Measurements from ENCODE around the gene ZC3HAV1. TPM values are rescaled to one million over a fixed set of nuclear protein-coding genes. Genes with fewer than 3 reads are reported as not detected.
"Not testable (repeated sequence)": the region's sequence is repeated elsewhere in the genome, so short reads cannot be mapped to it uniquely, and the experiment has no call there.

Gene ZC3HAV1
- total RNA-seq, 4 donors from 2014 or later: 3.5 to 10.4 (median 4.5) TPM

DNA sequence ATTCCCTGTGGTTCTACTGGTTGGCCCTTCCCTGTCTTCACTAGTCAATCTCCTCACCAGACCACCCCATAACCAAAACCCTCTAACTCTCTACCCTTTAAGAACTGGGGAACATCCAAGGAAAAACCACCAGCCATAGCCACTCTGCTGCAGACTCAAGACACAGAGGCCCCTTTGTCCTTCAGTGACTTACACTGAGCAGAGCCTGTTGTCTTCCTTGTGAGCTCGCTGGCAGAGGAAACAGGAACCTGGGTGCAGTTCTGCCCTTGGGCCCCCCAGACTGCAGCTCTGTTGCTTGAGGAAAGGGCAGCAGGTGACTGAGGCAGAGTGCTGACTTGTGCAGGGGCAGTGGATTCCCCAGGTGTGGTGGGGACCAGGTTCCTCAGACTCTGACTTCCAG is 30.6 kb downstream of the ZC3HAV1 start:
- Histone ChIP-seq H3K27me3 (no peaks in the 10 kb centered on the region), H3K36me3 (peaks cover 0 to 36% of the 10 kb centered on the region in 2 donors), H3K4me3 (no peak overlapping the region), H3K9me3 (no peaks in the 10 kb centered on the region), H3K4me1 (no peaks in the 10 kb centered on the region), H3K27ac (no peak overlapping the region)
- TF ChIP-seq POLR2A (IDR thresholded peaks at IDR 0.05): no peak
- TF ChIP-seq, protein P1, sequence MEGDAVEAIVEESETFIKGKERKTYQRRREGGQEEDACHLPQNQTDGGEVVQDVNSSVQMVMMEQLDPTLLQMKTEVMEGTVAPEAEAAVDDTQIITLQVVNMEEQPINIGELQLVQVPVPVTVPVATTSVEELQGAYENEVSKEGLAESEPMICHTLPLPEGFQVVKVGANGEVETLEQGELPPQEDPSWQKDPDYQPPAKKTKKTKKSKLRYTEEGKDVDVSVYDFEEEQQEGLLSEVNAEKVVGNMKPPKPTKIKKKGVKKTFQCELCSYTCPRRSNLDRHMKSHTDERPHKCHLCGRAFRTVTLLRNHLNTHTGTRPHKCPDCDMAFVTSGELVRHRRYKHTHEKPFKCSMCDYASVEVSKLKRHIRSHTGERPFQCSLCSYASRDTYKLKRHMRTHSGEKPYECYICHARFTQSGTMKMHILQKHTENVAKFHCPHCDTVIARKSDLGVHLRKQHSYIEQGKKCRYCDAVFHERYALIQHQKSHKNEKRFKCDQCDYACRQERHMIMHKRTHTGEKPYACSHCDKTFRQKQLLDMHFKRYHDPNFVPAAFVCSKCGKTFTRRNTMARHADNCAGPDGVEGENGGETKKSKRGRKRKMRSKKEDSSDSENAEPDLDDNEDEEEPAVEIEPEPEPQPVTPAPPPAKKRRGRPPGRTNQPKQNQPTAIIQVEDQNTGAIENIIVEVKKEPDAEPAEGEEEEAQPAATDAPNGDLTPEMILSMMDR (IDR thresholded peaks at IDR 0.05 in 4 of 5, conservative IDR thresholded peaks at IDR 0.05 in 1 of 5): no peak
- no peak for ATAC-seq
- intact Hi-C loops (cut with DNase I; ENCODE audit: low total_unique reads): loop anchor here (10.0 kb wide), 1 partner anchor 194 kb away; no protein-coding TSS in a partner anchor
- no peak for DNase-seq
- in situ Hi-C loops (cut with MboI; ENCODE audit: low sequenced_read_pairs in 4 of 4): loop anchor here in 2 of 4 donors (5.0 to 10.0 kb wide), 2 partner anchors 192 to 194 kb away; no protein-coding TSS in a partner anchor

DNA sequence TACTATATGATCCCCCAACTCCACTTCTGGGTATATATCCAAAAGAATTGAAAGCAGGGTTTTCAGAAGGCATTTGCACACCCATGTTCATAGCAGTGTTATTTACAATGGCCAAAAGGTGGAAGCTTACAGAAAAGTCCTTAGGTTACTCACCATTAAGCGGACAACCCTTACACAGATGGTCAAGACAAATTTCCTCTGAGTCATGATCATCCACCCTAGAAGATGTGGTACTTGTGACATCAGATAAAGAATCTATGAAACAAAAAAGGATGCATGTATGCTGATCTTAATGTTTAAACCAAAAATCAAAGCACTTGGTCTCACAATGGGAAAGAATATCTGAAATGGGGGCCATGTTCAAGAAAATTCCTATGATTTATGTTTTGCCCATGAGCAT is 31.1 kb downstream of the ZC3HAV1 start:
- Histone ChIP-seq H3K27ac (no peak overlapping the region), H3K36me3 (peaks cover 0 to 38% of the 10 kb centered on the region in 2 donors), H3K4me3 (no peak overlapping the region), H3K4me1 (no peaks in the 10 kb centered on the region), H3K27me3 (no peaks in the 10 kb centered on the region), H3K9me3 (no peaks in the 10 kb centered on the region)
- intact Hi-C loops (cut with DNase I; ENCODE audit: low total_unique reads): loop anchor here (10.0 kb wide), 1 partner anchor 194 kb away; no protein-coding TSS in a partner anchor
- in situ Hi-C loops (cut with MboI; ENCODE audit: low sequenced_read_pairs in 4 of 4): loop anchor here in 2 of 4 donors (5.0 to 10.0 kb wide), 2 partner anchors 191 to 194 kb away; no protein-coding TSS in a partner anchor
- ATAC-seq (no peak), DNase-seq (no peak)
- TF ChIP-seq POLR2A (IDR thresholded peaks at IDR 0.05): no peak
- TF ChIP-seq, protein P1 (IDR thresholded peaks at IDR 0.05 in 4 of 5, conservative IDR thresholded peaks at IDR 0.05 in 1 of 5): no peak

DNA sequence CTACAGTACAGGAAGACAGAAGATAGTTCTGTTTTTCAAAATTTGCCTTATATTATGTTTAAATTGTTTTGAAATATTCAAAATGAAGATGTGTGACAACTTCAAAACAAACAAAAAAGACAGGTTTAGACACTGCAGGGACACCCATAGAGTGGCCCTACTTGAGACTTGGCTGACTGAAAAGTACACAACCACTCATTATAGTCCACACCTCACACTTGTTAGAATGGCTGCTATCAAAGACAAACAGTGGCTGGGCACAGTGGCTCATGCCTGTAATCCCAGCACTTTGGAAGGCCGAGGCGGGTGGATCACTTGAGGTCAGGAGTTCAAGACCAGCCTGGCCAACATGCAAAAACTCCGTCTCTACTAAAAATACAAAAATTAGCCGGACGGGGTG is 31.8 kb downstream of the ZC3HAV1 start:
- H3K4me3 ChIP-seq, H3K4me1 ChIP-seq, ATAC-seq, H3K9me3 ChIP-seq, H3K27me3 ChIP-seq, H3K27ac ChIP-seq, DNase-seq: not testable (repeated sequence)
- intact Hi-C loops (cut with DNase I; ENCODE audit: low total_unique reads): loop anchor here (10.0 kb wide), 1 partner anchor 193 kb away; no protein-coding TSS in a partner anchor
- H3K36me3 ChIP-seq: peaks cover 0 to 38% of the 10 kb centered on the region in 2 donors
- in situ Hi-C loops (cut with MboI; ENCODE audit: low sequenced_read_pairs in 4 of 4): loop anchor here in 2 of 4 donors (5.0 to 10.0 kb wide), 2 partner anchors 190 to 193 kb away; no protein-coding TSS in a partner anchor

DNA sequence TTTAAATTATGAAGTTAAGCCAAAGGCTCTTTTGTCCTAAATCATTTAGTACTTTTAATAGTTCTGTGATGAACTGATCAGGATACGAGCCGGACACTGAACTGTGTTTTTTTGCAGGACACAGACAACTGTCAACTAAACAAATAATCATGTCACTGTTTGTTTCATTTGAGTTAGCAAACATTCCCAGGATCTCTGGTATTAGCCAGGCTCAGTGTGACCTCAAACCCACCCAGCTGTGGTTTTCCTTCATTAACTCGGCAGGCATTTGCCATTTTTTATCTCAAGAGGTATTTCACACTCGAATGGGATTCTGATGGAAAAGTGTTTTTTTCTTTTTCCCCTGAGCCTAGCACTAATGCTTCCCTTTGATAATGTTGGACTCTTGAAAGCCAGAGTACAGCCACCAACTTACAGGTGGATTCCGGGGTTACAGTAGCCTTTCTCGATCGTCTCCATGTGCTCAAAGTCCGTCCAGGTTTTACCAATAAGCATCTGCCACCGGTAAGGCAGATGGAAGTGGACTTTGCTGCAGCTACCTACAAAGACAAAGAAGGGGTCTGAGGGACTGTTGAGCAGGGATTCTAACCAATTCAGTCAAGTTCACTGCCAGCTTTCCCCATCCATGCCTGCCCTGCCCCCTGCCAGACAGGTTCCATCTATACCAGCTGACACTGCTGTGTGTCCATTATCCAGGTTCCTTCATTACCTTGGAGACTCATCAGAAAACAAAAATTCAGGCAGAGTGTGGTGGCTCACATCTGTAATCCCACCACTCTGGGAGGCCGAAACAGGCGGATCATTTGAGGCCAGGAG is 33.4 kb downstream of the ZC3HAV1 start:
- Histone ChIP-seq H3K27ac (no peak overlapping the region), H3K4me3 (no peak overlapping the region), H3K27me3 (no peaks in the 10 kb centered on the region), H3K36me3 (peaks cover 0 to 44% of the 10 kb centered on the region in 2 donors), H3K9me3 (no peaks in the 10 kb centered on the region), H3K4me1 (no peaks in the 10 kb centered on the region)
- TF ChIP-seq, protein P1 (IDR thresholded peaks at IDR 0.05 in 4 of 5, conservative IDR thresholded peaks at IDR 0.05 in 1 of 5): no peak
- no peak for TF ChIP-seq POLR2A (IDR thresholded peaks at IDR 0.05)
- ATAC-seq: no peak
- no peak for DNase-seq
- intact Hi-C loops (cut with DNase I; ENCODE audit: low total_unique reads): loop anchor here (1.0 to 10.0 kb wide), 2 partner anchors 59 to 191 kb away; no protein-coding TSS in a partner anchor
- in situ Hi-C loops (cut with MboI; ENCODE audit: low sequenced_read_pairs in 4 of 4): loop anchor here in 2 of 4 donors (5.0 to 10.0 kb wide), 2 partner anchors 189 to 191 kb away; no protein-coding TSS in a partner anchor

All from gastrocnemius medialis (tissue), 4 donors.